Transverse colon (tissue), 4 donors: ENCODE measurements around the gene CLIC4. TPM values are rescaled to one million over a fixed set of nuclear protein-coding genes. Genes with fewer than 3 reads are reported as not detected.

ENCODE experiments used
- DNase-seq: peaks from one replicate; pipeline ENCODE4 v3.0.0-alpha.2; 2019
- H3K27ac ChIP-seq, 4 donors: fragments of 200-600 bp; sonication (generic); 2 replicates each; pipeline ENCODE4 v1.5.1; 2016 to 2018; ENCODE audit warnings: inconsistent platforms in 4 of 4
- H3K27me3 ChIP-seq: fragments of 200-600 bp; sonication (generic); 2 replicates; pipeline ENCODE4 v1.5.1; 2017; ENCODE audit warnings: inconsistent platforms
- H3K36me3 ChIP-seq, 4 donors: fragments of 200-600 bp; sonication (generic); 2 replicates each; pipeline ENCODE4 v1.5.1; 2017 to 2019; ENCODE audit warnings: inconsistent platforms in 4 of 4
- H3K4me1 ChIP-seq, 4 donors: fragments of 200-600 bp; sonication (generic); 2 replicates each; pipeline ENCODE4 v1.5.1; 2017 to 2020; ENCODE audit warnings: inconsistent platforms in 4 of 4
- H3K4me3 ChIP-seq, 4 donors: fragments of 200-600 bp; sonication (generic); 1 replicate in 1 of 4; 2 replicates in 3 of 4; pipeline versions ENCODE4 v1.5.1 to v1.6.1; 2017 to 2019; ENCODE audit warnings: inconsistent platforms in 4 of 4
- H3K9me3 ChIP-seq, 2 donors: fragments of 200-600 bp; sonication (generic); 2 replicates each; pipeline ENCODE4 v1.5.1; 2017 to 2019; ENCODE audit warnings: inconsistent platforms in 2 of 2
- CTCF ChIP-seq, 5 experiments: fragments of 200-600 bp in 3 of 5; fragments of 450-650 bp in 2 of 5; sonication (generic) in 3 of 5; IDR thresholded peaks; 1 replicate in 2 of 5; 2 replicates in 3 of 5; pipeline ENCODE4 v1.5.1; 2016 to 2017; ENCODE audit warnings: antibody characterized with exemption in 5 of 5, inconsistent platforms in 3 of 5, mild to moderate bottlenecking in 2 of 5, moderate library complexity in 1 of 5
- EP300 ChIP-seq: sonication (generic); formaldehyde crosslinking; IDR thresholded peaks from one replicate; pipeline ENCODE4 v1.6.1; 2017; ENCODE audit warnings: antibody characterized with exemption, low read depth
- POLR2A ChIP-seq: fragments of 450-650 bp; IDR thresholded peaks from one replicate; pipeline ENCODE4 v1.6.1; 2016; ENCODE audit warnings: antibody characterized with exemption, mild to moderate bottlenecking, moderate library complexity
- POLR2AphosphoS5 ChIP-seq, 3 donors: sonication (generic); formaldehyde crosslinking; IDR thresholded peaks; one replicate each; pipeline ENCODE4 v1.6.1; 2016; ENCODE audit warnings: antibody characterized with exemption in 3 of 3
- WGBS, 2 donors: methylation state at CpG; one replicate each; pipeline ENCODE4 v1.1.5; 2018; ENCODE audit warnings: low coverage in 1 of 2; 5-methylcytosine and 5-hydroxymethylcytosine counted together
- in situ Hi-C, 4 donors: fragments of 200-750 bp; cut with MboI; loops; one replicate each; pipeline versions ENCODE4 v1.15.0 to v1.15.1; 2017; ENCODE audit warnings: low sequenced_read_pairs in 3 of 4, low pct_ligation_motif_present in 1 of 4, low pct_unique_long_range_greater_than_20kb in 1 of 4
- intact Hi-C: fragments of 100-400 bp; cut with DNase I; formaldehyde crosslinking; loops from one replicate; pipeline ENCODE4 v1.15.1; 2023; ENCODE audit warnings: low total_unique reads
- total RNA-seq, 4 donors: library from RNA; depleted of rRNA; stranded (reverse); fragments of >200 nt; gene quantifications; one replicate each; pipeline ENCODE4 v1.1.0, GENCODE V29; 2016

CLIC4 gene
- total RNA-seq, 4 donors from 2014 or later = 52.4 to 107 (median 65.0) TPM

DNA sequence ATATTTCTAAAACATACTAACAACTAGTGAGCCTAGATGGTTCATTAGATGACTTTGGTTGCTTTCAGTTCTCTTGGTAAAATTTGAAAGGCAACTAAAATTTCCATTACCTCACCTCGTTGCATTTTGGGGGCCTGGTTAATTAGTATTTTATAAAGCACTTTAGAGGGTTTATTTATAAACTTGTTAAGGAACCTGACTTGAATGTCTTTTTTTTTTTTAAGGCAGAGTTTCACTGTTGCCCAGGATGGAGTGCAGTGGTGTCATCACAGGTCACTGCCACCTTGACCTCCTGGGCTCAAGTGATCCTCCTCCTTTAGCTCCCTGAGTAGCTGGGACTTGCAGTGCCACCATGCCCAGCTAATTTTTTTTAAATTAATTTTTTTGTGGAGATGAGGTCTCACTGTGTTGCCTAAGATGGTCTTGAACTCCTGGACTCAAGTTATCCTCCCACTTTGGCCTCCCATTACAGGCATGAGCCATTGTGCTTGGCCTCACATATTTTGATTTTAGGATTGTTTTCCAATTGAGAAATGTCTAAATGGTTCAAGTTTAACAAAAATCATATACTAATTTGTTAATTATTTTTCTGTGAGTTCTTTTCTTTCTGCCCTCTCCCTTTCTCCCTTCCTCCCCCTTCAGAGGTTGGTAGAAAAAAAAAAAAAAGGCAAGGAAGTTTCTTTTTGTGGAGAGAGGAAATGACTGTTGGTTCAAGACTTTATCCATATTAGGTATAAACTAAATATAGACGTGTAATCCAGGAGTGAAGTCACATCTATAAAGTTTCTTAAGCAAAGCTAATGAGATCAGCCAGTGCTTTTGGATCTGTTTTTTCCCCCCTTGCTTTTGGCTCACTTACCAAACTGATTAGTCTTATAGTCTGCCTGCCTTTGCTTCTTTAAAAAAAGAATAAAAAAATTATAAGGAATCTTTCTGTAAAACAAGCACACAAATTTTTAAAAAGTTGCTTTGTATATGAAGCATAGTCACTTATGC lies 24.7 kb downstream of the CLIC4 start:
- Histone ChIP-seq H3K36me3 (no peaks in the 10 kb centered on the region), H3K4me1 (peaks cover 4 to 39% (median 16%) of the 10 kb centered on the region in 4 donors), H3K27ac (peak overlapping the region; percentile 74 to 88 (median 84)), H3K9me3 (no peaks in the 10 kb centered on the region), H3K27me3 (no peaks in the 10 kb centered on the region), H3K4me3 (no peak overlapping the region)
- in situ Hi-C loops = no loop called here
- peak in 2 of 3 donors; percentile 13 to 36 for TF ChIP-seq POLR2AphosphoS5 (IDR thresholded peaks at IDR 0.05)
- TF ChIP-seq EP300 = no peak
- intact Hi-C loops = loop anchor here (10.0 kb wide), 1 partner anchor 475 kb away; no protein-coding TSS in a partner anchor
- WGBS, 2 donors = 19 to 27% methylated on average over 2 of the region's 2 CpGs
- DNase-seq = no peak

GRCh38 chr1:24770881-24771280 lies 25.6 kb downstream of the CLIC4 start:
- H3K36me3 ChIP-seq = no peaks in the 10 kb centered on the region
- H3K4me3 ChIP-seq = no peak overlapping the region
- peak overlapping the region; percentile 74 to 88 (median 84) for H3K27ac ChIP-seq
- no peaks in the 10 kb centered on the region for H3K9me3 ChIP-seq
- TF ChIP-seq EP300 (no peak), POLR2AphosphoS5 (IDR thresholded peaks at IDR 0.05) (peak in 1 of 3 donors; percentile 4), CTCF (IDR thresholded peaks at IDR 0.05) (no peak), POLR2A (no peak)
- peaks cover 7 to 30% (median 14%) of the 10 kb centered on the region in 4 donors for H3K4me1 ChIP-seq
- in situ Hi-C loops (no loop called here), intact Hi-C loops (no loop called here)
- H3K27me3 ChIP-seq = no peaks in the 10 kb centered on the region
- DNase-seq = no peak
- 68 to 72% methylated on average over 5 of the region's 5 CpGs for WGBS, 2 donors

DNA sequence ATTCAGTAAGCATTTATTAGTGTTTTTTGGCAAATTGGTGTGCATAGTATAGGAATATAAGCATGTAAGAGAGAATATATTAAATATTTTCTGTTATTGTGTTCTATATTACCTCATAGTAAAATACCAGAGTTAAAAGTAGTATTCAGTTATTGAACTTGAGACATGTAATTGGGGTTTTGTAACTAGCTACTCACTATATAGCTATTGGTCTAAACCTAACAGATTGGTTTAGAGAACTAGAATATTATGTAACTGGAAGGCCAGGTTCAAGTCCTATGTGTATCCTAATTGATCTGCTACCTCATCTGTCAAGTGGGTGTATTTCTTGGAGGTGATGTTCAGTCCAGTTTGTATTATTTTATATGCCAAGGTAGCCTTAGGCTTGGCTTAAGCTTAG lies 26.3 kb downstream of the CLIC4 start:
- no peak for DNase-seq
- H3K36me3 ChIP-seq = no peaks in the 10 kb centered on the region
- peaks cover 14 to 27% (median 19%) of the 10 kb centered on the region in 4 donors for H3K4me1 ChIP-seq
- no peaks in the 10 kb centered on the region for H3K9me3 ChIP-seq
- H3K27ac ChIP-seq = peak overlapping the region; percentile 74 to 88 (median 84)
- H3K4me3 ChIP-seq = no peak overlapping the region
- H3K27me3 ChIP-seq = no peaks in the 10 kb centered on the region
- in situ Hi-C loops (no loop called here), intact Hi-C loops (no loop called here)
- TF ChIP-seq POLR2AphosphoS5 (IDR thresholded peaks at IDR 0.05) = no peak
- no peak for TF ChIP-seq CTCF (IDR thresholded peaks at IDR 0.05)
- no peak for TF ChIP-seq POLR2A
- no peak for TF ChIP-seq EP300

DNA sequence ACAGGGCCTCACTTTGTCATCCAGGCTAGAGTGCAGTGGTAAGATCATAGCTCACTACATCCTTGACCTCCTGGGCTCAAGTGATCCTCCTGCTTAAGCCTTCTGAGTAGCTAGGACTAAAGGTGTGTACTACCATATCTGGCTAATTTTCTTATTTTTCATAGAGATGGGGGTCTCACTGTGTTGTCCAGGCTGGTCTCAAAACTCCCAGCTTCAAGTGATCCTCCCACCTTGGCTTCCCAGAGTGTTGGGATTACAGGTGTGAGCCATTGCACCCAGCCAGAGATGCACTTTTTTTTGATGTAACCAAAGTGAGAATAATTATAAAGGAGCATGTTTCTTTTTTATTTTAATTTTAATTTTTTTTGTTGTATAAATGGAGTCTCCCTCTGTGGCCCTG lies 28.4 kb downstream of the CLIC4 start:
- Histone ChIP-seq H3K4me1 (peaks cover 14 to 33% (median 20%) of the 10 kb centered on the region in 4 donors), H3K4me3 (no peak overlapping the region), H3K36me3 (no peaks in the 10 kb centered on the region), H3K9me3 (no peaks in the 10 kb centered on the region), H3K27me3 (no peaks in the 10 kb centered on the region), H3K27ac (peak overlapping the region in 2 of 4 donors; percentile 2 to 86)
- no peak for DNase-seq
- no peak for TF ChIP-seq POLR2A
- no peak for TF ChIP-seq CTCF (IDR thresholded peaks at IDR 0.05)
- TF ChIP-seq EP300 = no peak
- no peak for TF ChIP-seq POLR2AphosphoS5 (IDR thresholded peaks at IDR 0.05)
- in situ Hi-C loops (no loop called here), intact Hi-C loops (no loop called here)
